ENCODE measurements around the gene RPL22. TPM values are rescaled to one million over a fixed set of nuclear protein-coding genes. Genes with fewer than 3 reads are reported as not detected.

The RPL22 gene
- total RNA-seq, 3 donors from 2014 or later: 210 to 329 (median 306) TPM

- no peak overlapping the region for H3K4me3 ChIP-seq
- no peaks in the 10 kb centered on the region for H3K9me3 ChIP-seq
- no peak for TF ChIP-seq POLR2A (IDR thresholded peaks at IDR 0.05)
- TF ChIP-seq CTCF (IDR thresholded peaks at IDR 0.05): no peak
- no peak for TF ChIP-seq POLR2AphosphoS5 (IDR thresholded peaks at IDR 0.05)
- DNase-seq (ENCODE audit: low spot score in 2 of 2): no peak
- peaks cover 8 to 10% of the 10 kb centered on the region in 2 donors for H3K4me1 ChIP-seq
- H3K27ac ChIP-seq: no peak overlapping the region
- intact Hi-C loops (cut with DNase I; ENCODE audit: low total_unique reads): no loop called here
- no peaks in the 10 kb centered on the region for H3K36me3 ChIP-seq
- H3K27me3 ChIP-seq: peaks cover 25 to 74% of the 10 kb centered on the region in 2 donors
Observed at GRCh38 chr1:6243053-6243834, 43.8 kb upstream of the RPL22 start.

GRCh38 chr1:6241887-6242740, 42.7 kb upstream of the RPL22 start:
- H3K36me3 ChIP-seq: no peaks in the 10 kb centered on the region
- no peak overlapping the region for H3K27ac ChIP-seq
- peaks cover 25 to 67% of the 10 kb centered on the region in 2 donors for H3K27me3 ChIP-seq
- H3K4me1 ChIP-seq: peaks cover 8 to 10% of the 10 kb centered on the region in 2 donors
- H3K9me3 ChIP-seq: no peaks in the 10 kb centered on the region
- DNase-seq (ENCODE audit: low spot score in 2 of 2): no peak
- intact Hi-C loops (cut with DNase I; ENCODE audit: low total_unique reads): no loop called here
- peak overlapping the region in 2 of 3 donors; percentile 9 to 53 for H3K4me3 ChIP-seq
- TF ChIP-seq CTCF (IDR thresholded peaks at IDR 0.05) (no peak), POLR2A (IDR thresholded peaks at IDR 0.05) (no peak), POLR2AphosphoS5 (IDR thresholded peaks at IDR 0.05) (no peak)

GRCh38 chr1:6241107-6241886, 41.9 kb upstream of the RPL22 start:
- Histone ChIP-seq H3K27me3 (peaks cover 25 to 64% of the 10 kb centered on the region in 2 donors), H3K4me1 (peaks cover 8 to 10% of the 10 kb centered on the region in 2 donors), H3K36me3 (no peaks in the 10 kb centered on the region), H3K9me3 (no peaks in the 10 kb centered on the region), H3K27ac (no peak overlapping the region), H3K4me3 (peak overlapping the region in 1 of 3 donors; percentile 53)
- TF ChIP-seq POLR2AphosphoS5 (IDR thresholded peaks at IDR 0.05) (no peak), CTCF (IDR thresholded peaks at IDR 0.05) (no peak), POLR2A (IDR thresholded peaks at IDR 0.05) (no peak)
- intact Hi-C loops (cut with DNase I; ENCODE audit: low total_unique reads): no loop called here
- DNase-seq (ENCODE audit: low spot score in 2 of 2): no peak

- Histone ChIP-seq H3K4me1 (peaks cover 7 to 8% of the 10 kb centered on the region in 2 donors), H3K36me3 (no peaks in the 10 kb centered on the region), H3K9me3 (no peaks in the 10 kb centered on the region), H3K4me3 (no peak overlapping the region), H3K27ac (no peak overlapping the region), H3K27me3 (peaks cover 22 to 52% of the 10 kb centered on the region in 2 donors)
- intact Hi-C loops (cut with DNase I; ENCODE audit: low total_unique reads): no loop called here
- TF ChIP-seq POLR2AphosphoS5 (IDR thresholded peaks at IDR 0.05): no peak
- TF ChIP-seq CTCF (IDR thresholded peaks at IDR 0.05): no peak
- no peak for TF ChIP-seq POLR2A (IDR thresholded peaks at IDR 0.05)
- no peak for DNase-seq (ENCODE audit: low spot score in 2 of 2)
Observed at GRCh38 chr1:6239950-6240768, 40.8 kb upstream of the RPL22 start.
